MM.1S (cell line): ENCODE measurements around the gene CP.

Source experiments
- CTCF ChIP-seq: fragments of 300-600 bp; sonication (generic); IDR thresholded peaks from 2 replicates; pipeline ENCODE4 v1.5.1; 2016; ENCODE audit warnings: antibody characterized with exemption, low read length, mixed read lengths
- EZH2 ChIP-seq: fragments of 300-600 bp; sonication (generic); optimal IDR thresholded peaks from 2 replicates; pipeline ENCODE3; 2017; ENCODE audit warnings: low read depth, mild to moderate bottlenecking, antibody characterized with exemption, low read length, mixed read lengths
- EZH2phosphoT487 ChIP-seq: fragments of 300-600 bp; sonication (generic); IDR thresholded peaks from 2 replicates; pipeline ENCODE4 v1.6.1; 2018; ENCODE audit warnings: antibody characterized with exemption, low read length

GRCh38 chr3:149145356-149145755 lies 76.3 kb downstream of the CP start:
- TF ChIP-seq EZH2phosphoT487: no peak
- TF ChIP-seq CTCF: no peak
- no peak for TF ChIP-seq EZH2
